Endothelial cell (in vitro differentiated cells): ENCODE measurements around the gene NDST3. TPM values are rescaled to one million over a fixed set of nuclear protein-coding genes. Genes with fewer than 3 reads are reported as not detected.

Source experiments
- DNase-seq: peaks from one replicate; pipeline ENCODE4 v3.0.0; 2021; ENCODE audit warnings: low spot score
- H3K27ac Mint-ChIP-seq: one replicate; pipeline ENCODE4 v1.8.0; 2021; ENCODE audit warnings: mixed read lengths, inconsistent platforms; ENCODE audit not compliant: unreplicated experiment
- H3K27me3 Mint-ChIP-seq: one replicate; pipeline ENCODE4 v1.8.0; 2021; ENCODE audit warnings: mild to moderate bottlenecking, moderate library complexity, mixed read lengths, inconsistent platforms; ENCODE audit not compliant: unreplicated experiment
- H3K36me3 Mint-ChIP-seq: one replicate; pipeline ENCODE4 v1.8.0; 2021; ENCODE audit warnings: mild to moderate bottlenecking, low read depth, mixed read lengths, inconsistent platforms; ENCODE audit not compliant: unreplicated experiment
- H3K4me1 Mint-ChIP-seq: one replicate; pipeline ENCODE4 v1.8.0; 2021; ENCODE audit warnings: mild to moderate bottlenecking, mixed read lengths, inconsistent platforms; ENCODE audit not compliant: unreplicated experiment
- H3K4me3 Mint-ChIP-seq: one replicate; pipeline ENCODE4 v1.8.0; 2021; ENCODE audit warnings: mild to moderate bottlenecking, mixed read lengths, inconsistent platforms; ENCODE audit not compliant: unreplicated experiment
- H3K9me3 Mint-ChIP-seq: one replicate; pipeline ENCODE4 v1.8.0; 2021; ENCODE audit warnings: mixed read lengths, inconsistent platforms; ENCODE audit not compliant: unreplicated experiment
- total RNA-seq: library from RNA; stranded (reverse); fragmentation: NEBNext Ultra II Directional; extraction: Animal tissue kit (Norgen Biotek cat#: 25700); gene quantifications from one replicate; pipeline ENCODE4 v1.2.1, GENCODE V29; 2021; ENCODE audit not compliant: unreplicated experiment
- TF ChIP-seq, protein P1 (sequence below): fragments of 200-600 bp; sonication (generic); IDR thresholded peaks from one replicate; pipeline ENCODE4 v1.5.0; 2021; ENCODE audit warnings: antibody characterized with exemption; ENCODE audit not compliant: unreplicated experiment

Gene NDST3
- total RNA-seq, 1 donor from 2014 or later = 11.9 TPM

DNA sequence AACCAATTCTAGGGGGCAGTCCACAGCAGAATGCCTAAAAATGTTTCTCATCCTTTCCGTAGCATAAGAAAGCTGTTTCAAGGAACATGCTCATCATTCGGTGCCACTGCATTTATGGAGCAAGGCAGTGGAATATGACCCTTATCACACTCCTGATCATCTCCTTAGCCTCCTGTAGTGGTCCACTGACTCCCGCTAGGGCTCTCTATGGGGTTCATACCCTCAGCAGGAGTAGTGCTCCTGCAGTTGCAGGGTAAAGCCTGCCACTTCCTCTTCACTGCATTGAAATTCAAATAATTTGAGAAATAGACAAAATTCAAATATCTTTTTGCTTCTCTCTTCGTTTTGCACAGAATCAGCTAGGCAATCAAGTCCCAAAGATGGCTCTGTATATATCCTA is 107.0 kb downstream of the NDST3 start:
- H3K27me3 Mint-ChIP-seq = no peaks in the 10 kb centered on the region
- no peaks in the 10 kb centered on the region for H3K4me1 Mint-ChIP-seq
- no peak overlapping the region for H3K4me3 Mint-ChIP-seq
- H3K27ac Mint-ChIP-seq = no peak overlapping the region
- DNase-seq = no peak
- no peaks in the 10 kb centered on the region for H3K9me3 Mint-ChIP-seq
- no peaks in the 10 kb centered on the region for H3K36me3 Mint-ChIP-seq
- TF ChIP-seq, protein P1, sequence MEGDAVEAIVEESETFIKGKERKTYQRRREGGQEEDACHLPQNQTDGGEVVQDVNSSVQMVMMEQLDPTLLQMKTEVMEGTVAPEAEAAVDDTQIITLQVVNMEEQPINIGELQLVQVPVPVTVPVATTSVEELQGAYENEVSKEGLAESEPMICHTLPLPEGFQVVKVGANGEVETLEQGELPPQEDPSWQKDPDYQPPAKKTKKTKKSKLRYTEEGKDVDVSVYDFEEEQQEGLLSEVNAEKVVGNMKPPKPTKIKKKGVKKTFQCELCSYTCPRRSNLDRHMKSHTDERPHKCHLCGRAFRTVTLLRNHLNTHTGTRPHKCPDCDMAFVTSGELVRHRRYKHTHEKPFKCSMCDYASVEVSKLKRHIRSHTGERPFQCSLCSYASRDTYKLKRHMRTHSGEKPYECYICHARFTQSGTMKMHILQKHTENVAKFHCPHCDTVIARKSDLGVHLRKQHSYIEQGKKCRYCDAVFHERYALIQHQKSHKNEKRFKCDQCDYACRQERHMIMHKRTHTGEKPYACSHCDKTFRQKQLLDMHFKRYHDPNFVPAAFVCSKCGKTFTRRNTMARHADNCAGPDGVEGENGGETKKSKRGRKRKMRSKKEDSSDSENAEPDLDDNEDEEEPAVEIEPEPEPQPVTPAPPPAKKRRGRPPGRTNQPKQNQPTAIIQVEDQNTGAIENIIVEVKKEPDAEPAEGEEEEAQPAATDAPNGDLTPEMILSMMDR = no peak

DNA sequence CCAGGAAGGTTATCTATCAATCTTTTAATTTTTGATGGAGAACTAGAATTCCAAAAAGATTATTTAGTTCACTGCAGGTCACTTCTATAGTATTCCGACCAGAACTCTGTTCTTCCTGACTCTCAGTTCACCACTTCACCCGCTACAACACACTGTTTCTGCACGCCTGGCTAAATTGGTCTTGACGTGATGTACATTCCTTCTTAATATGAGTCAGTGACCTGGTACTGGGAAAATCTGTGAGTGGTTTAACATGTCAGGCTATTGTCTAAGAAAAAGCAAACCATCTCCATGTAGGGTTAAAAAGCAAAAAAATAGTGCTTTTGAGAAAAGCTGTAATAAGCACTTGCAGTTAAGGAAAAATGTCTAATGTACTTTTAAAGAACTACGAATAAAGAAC is 120.4 kb downstream of the NDST3 start:
- Mint-ChIP-seq H3K27me3 (no peaks in the 10 kb centered on the region), H3K27ac (no peak overlapping the region), H3K36me3 (peaks cover 1% of the 10 kb centered on the region), H3K4me1 (no peaks in the 10 kb centered on the region), H3K9me3 (no peaks in the 10 kb centered on the region), H3K4me3 (no peak overlapping the region)
- TF ChIP-seq, protein P1 = no peak
- DNase-seq = no peak

DNA sequence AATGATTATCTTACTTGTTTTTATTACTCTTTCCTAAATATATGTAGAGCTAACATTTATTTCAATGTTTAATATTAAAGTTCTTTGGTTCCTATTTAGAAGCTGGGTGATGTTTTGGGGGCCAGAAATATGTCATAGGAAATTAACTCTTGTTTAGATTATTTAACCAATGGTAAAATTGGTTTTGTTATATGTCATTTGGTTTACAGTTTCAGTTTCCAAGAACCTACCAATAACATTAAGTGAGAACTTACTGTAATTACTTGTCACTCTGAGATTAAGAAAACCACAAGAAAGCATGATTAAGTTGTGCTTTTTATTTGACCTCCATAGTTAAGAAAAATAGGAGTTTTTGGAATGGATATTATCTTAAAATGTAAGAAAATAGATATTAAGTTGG is 121.2 kb downstream of the NDST3 start:
- Mint-ChIP-seq H3K36me3 (peaks cover 5% of the 10 kb centered on the region), H3K27me3 (no peaks in the 10 kb centered on the region), H3K4me1 (no peaks in the 10 kb centered on the region), H3K4me3 (no peak overlapping the region), H3K27ac (no peak overlapping the region), H3K9me3 (no peaks in the 10 kb centered on the region)
- no peak for DNase-seq
- TF ChIP-seq, protein P1 = no peak

DNA sequence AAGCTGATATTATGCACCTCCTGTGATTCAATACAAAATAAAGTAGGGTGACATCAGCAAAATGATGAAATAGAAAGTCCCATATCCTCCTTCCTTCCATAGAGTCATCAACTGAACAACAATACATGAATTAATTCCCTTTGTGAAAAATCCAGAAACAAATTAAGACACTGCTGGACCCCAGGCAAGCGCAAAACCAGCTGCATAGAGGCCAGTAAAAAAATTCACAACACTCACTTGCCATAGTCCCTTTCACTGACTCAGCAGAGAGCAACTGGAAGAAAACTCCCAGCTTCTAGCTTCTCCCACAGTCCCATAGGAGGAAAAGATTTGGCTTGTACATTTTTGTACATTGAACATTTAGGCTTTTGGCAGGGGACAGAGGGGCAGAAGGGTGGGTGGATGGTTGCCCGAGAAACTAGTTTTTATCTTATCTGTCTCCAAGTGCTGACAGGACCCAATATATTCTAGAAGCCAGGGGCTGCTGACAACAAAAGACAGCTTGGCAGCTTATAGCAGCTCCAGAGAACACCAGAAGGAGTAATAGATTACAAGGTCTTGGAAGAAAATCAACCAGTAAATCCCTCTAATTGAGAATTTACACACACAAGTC is 124.6 kb downstream of the NDST3 start:
- Mint-ChIP-seq H3K4me3 (no peak overlapping the region), H3K27me3 (no peaks in the 10 kb centered on the region), H3K36me3 (peaks cover 10% of the 10 kb centered on the region), H3K27ac (no peak overlapping the region), H3K9me3 (no peaks in the 10 kb centered on the region), H3K4me1 (no peaks in the 10 kb centered on the region)
- TF ChIP-seq, protein P1 = no peak
- DNase-seq = no peak

DNA sequence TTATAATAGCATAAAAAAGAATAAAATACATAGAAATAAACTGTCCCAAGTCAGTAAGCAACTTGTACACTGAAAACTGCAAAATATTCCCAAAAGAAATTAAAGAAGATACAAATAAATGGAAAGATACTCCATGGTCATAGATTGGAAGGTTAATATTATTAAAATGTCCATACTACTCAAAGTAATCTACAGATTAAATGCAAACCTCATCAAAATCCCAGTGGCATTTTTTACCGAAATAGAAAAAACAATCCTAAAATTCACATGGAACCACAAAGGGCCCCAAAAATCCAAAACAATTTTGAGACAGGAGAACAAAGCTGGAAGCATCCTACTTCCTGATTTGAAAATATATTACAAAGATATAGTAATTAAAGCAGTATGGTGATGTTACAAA is 133.0 kb downstream of the NDST3 start:
- TF ChIP-seq, protein P1 = no peak
- Mint-ChIP-seq H3K9me3 (no peaks in the 10 kb centered on the region), H3K4me1 (no peaks in the 10 kb centered on the region), H3K27me3 (peaks cover 2% of the 10 kb centered on the region), H3K36me3 (no peaks in the 10 kb centered on the region), H3K27ac (no peak overlapping the region), H3K4me3 (no peak overlapping the region)
- DNase-seq = no peak
